Measurements from ENCODE around the gene YBEY. TPM values are rescaled to one million over a fixed set of nuclear protein-coding genes. Genes with fewer than 3 reads are reported as not detected.

Gene YBEY
- total RNA-seq, 1 experiment from 2014 or later = 38.2 TPM

- BruUV-seq (replicated peaks) = no TSS peak
- POLR2A ChIA-PET (ENCODE audit: unreplicated experiment) = no interaction called here
These were observed 37.7 kb upstream of the YBEY start for GRCh38 chr21:46248422-46248782.

GRCh38 chr21:46248827-46249226 is 37.3 kb upstream of the YBEY start:
- POLR2A ChIA-PET (ENCODE audit: unreplicated experiment) = no interaction called here
- TF ChIP-seq CTCF (conservative IDR thresholded peaks at IDR 0.05; ENCODE audit: low read depth, low read length) (no peak), EZH2 (IDR thresholded peaks at IDR 0.05; ENCODE audit: low read length, unreplicated experiment) (no peak), EZH2phosphoT487 (IDR thresholded peaks at IDR 0.05; ENCODE audit: borderline replicate concordance, low read length) (no peak)
- Histone ChIP-seq H3K79me2 (ENCODE audit: low read length) (no peaks in the 10 kb centered on the region), H3F3A (ENCODE audit: low read length, unreplicated experiment) (no peaks in the 10 kb centered on the region), H3K4me2 (ENCODE audit: low read length) (no peak overlapping the region), H3K36me3 (ENCODE audit: low read depth, low read length) (peaks cover 72% of the 10 kb centered on the region), H3K27ac (ENCODE audit: low read length) (no peak overlapping the region), H3K4me1 (ENCODE audit: insufficient read depth, low read length) (no peaks in the 10 kb centered on the region), H3K9me2 (replicated peaks; ENCODE audit: low read length) (no peaks in the 10 kb centered on the region), H2AFZ (ENCODE audit: low read length) (no peak overlapping the region), H3K27me3 (ENCODE audit: low read length) (no peaks in the 10 kb centered on the region), H4K20me1 (ENCODE audit: low read length) (no peaks in the 10 kb centered on the region), H3K9me3 (ENCODE audit: low read length) (no peaks in the 10 kb centered on the region), H3K4me3 (ENCODE audit: low read length) (no peak overlapping the region), H3K9ac (ENCODE audit: low read length) (no peak overlapping the region)
- no peak for DNase-seq
- no peak for ATAC-seq
- BruUV-seq (replicated peaks) = no TSS peak
- intact Hi-C loops (cut with micrococcal nuclease) = no loop called here
- CTCF ChIA-PET = no interaction called here

More at GRCh38 chr21:46248422-46248782, 37.7 kb upstream of the YBEY start:
- CTCF ChIA-PET = no interaction called here
- no peak for TF ChIP-seq CTCF (conservative IDR thresholded peaks at IDR 0.05; ENCODE audit: low read depth, low read length)
- H4K20me1 ChIP-seq (ENCODE audit: low read length) = no peaks in the 10 kb centered on the region
- peaks cover 71% of the 10 kb centered on the region for H3K36me3 ChIP-seq (ENCODE audit: low read depth, low read length)
- H3K27me3 ChIP-seq (ENCODE audit: low read length) = no peaks in the 10 kb centered on the region
- no peak overlapping the region for H3K9ac ChIP-seq (ENCODE audit: low read length)
- H3K79me2 ChIP-seq (ENCODE audit: low read length) = no peaks in the 10 kb centered on the region
- no peak overlapping the region for H3K27ac ChIP-seq (ENCODE audit: low read length)
- H2AFZ ChIP-seq (ENCODE audit: low read length) = no peak overlapping the region
- no peaks in the 10 kb centered on the region for H3K4me1 ChIP-seq (ENCODE audit: insufficient read depth, low read length)
- no peak for DNase-seq
- no peaks in the 10 kb centered on the region for H3K9me2 ChIP-seq (replicated peaks; ENCODE audit: low read length)
- ATAC-seq = no peak
- intact Hi-C loops (cut with micrococcal nuclease) = no loop called here
- H3F3A ChIP-seq (ENCODE audit: low read length, unreplicated experiment) = no peaks in the 10 kb centered on the region
- H3K9me3 ChIP-seq (ENCODE audit: low read length) = no peaks in the 10 kb centered on the region
- no peak overlapping the region for H3K4me3 ChIP-seq (ENCODE audit: low read length)
- no peak overlapping the region for H3K4me2 ChIP-seq (ENCODE audit: low read length)

DNA sequence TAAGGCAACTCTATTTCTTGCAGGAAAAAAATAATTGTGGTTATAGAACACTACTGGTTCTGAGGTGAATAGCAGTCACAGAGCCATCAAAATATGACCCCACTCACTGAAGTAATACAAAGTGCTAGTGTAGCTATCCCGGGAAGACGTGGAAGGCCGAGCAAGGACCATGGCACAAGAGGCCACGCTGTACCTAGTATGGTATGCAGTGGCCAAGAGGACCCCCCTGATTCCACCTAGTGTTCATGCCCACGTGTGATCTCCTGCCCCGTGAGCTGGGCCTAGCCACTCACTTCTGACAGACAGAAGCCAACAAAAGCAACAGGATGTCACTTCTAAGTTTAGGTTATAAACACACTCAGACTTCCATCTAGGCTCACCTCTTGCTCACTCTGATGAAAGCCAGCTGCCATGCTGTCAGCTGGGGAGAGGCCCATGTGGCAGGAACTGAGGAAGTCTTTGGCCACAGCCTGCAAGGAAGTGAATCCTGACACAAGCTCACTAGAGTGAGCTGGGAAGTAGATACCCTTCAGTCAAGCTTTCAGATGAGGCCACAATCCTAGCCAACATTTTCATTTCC is 35.9 kb upstream of the YBEY start:
- DNase-seq (no peak), ATAC-seq (no peak)
- Histone ChIP-seq H3F3A (ENCODE audit: low read length, unreplicated experiment) (no peaks in the 10 kb centered on the region), H3K4me3 (ENCODE audit: low read length) (no peak overlapping the region), H4K20me1 (ENCODE audit: low read length) (no peaks in the 10 kb centered on the region), H3K9me2 (replicated peaks; ENCODE audit: low read length) (no peaks in the 10 kb centered on the region), H3K4me2 (ENCODE audit: low read length) (no peak overlapping the region), H3K9me3 (ENCODE audit: low read length) (no peaks in the 10 kb centered on the region), H3K27me3 (ENCODE audit: low read length) (no peaks in the 10 kb centered on the region), H3K4me1 (ENCODE audit: insufficient read depth, low read length) (no peaks in the 10 kb centered on the region), H3K79me2 (ENCODE audit: low read length) (no peaks in the 10 kb centered on the region), H2AFZ (ENCODE audit: low read length) (no peak overlapping the region), H3K9ac (ENCODE audit: low read length) (no peak overlapping the region), H3K27ac (ENCODE audit: low read length) (no peak overlapping the region), H3K36me3 (ENCODE audit: low read depth, low read length) (peaks cover 72% of the 10 kb centered on the region)
- BruUV-seq (replicated peaks) = no TSS peak
- CTCF ChIA-PET = no interaction called here
- POLR2A ChIA-PET (ENCODE audit: unreplicated experiment) = no interaction called here
- intact Hi-C loops (cut with micrococcal nuclease) = no loop called here
- TF ChIP-seq EZH2phosphoT487 (IDR thresholded peaks at IDR 0.05; ENCODE audit: borderline replicate concordance, low read length) (no peak), CTCF (conservative IDR thresholded peaks at IDR 0.05; ENCODE audit: low read depth, low read length) (no peak), EZH2 (IDR thresholded peaks at IDR 0.05; ENCODE audit: low read length, unreplicated experiment) (no peak)

Data from PC-3 (cell line).